ENCODE data around the gene ROCK2. TPM values are rescaled to one million over a fixed set of nuclear protein-coding genes. Genes with fewer than 3 reads are reported as not detected.
A peak's percentile ranks its signal among the peaks of the same experiment; 100 is the strongest.

The ROCK2 gene
- total and polyA plus RNA-seq, 7 donors, result 12.1 to 84.4 (median 60.8) TPM

DNA sequence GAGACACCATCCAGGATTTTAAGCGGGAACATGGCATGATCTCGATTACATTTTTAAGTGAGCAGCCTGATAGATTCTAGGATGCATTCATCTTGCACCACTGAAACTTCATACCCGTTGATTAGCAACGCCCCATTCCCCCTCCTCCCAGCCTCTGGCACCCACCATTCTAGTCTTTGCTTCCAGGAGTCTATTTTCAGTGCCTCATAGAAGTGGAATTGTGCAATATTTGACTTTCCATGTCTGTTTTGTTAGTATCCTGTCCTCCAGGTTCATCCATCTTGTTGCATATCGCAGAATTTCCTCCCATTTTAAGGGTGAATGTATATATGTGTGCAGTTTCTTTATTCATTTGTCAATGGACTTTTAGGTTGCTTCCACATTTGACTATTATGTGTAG, 210.1 kb downstream of the ROCK2 start:
- H3K9me3 ChIP-seq, result no peaks in the 10 kb centered on the region
- WGBS, 3 donors, result 56 to 67% (median 58%) methylated on average over 5 of the region's 5 CpGs
- intact Hi-C loops (cut with DNase I), result loop anchor here (5.0 to 10.0 kb wide), 3 partner anchors 50 to 450 kb away; no protein-coding TSS in a partner anchor
- DNase-seq (peak in 1 of 2 donors; percentile 44), ATAC-seq (no peak)
- no peak overlapping the region for H3K27ac ChIP-seq
- peaks cover 0 to 7% (median 0%) of the 10 kb centered on the region in 3 donors for H3K27me3 ChIP-seq (ENCODE audit: insufficient read depth in 3 of 3, low read length in 2 of 3)
- H3K4me1 ChIP-seq, result peaks cover 18% of the 10 kb centered on the region
- H3K4me3 ChIP-seq, result no peak overlapping the region
- TF ChIP-seq, protein P1, sequence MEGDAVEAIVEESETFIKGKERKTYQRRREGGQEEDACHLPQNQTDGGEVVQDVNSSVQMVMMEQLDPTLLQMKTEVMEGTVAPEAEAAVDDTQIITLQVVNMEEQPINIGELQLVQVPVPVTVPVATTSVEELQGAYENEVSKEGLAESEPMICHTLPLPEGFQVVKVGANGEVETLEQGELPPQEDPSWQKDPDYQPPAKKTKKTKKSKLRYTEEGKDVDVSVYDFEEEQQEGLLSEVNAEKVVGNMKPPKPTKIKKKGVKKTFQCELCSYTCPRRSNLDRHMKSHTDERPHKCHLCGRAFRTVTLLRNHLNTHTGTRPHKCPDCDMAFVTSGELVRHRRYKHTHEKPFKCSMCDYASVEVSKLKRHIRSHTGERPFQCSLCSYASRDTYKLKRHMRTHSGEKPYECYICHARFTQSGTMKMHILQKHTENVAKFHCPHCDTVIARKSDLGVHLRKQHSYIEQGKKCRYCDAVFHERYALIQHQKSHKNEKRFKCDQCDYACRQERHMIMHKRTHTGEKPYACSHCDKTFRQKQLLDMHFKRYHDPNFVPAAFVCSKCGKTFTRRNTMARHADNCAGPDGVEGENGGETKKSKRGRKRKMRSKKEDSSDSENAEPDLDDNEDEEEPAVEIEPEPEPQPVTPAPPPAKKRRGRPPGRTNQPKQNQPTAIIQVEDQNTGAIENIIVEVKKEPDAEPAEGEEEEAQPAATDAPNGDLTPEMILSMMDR (IDR thresholded peaks at IDR 0.05), result no peak
- no peaks in the 10 kb centered on the region for H3K36me3 ChIP-seq (ENCODE audit: insufficient read depth in 1 of 2, low read depth in 1 of 2)

DNA sequence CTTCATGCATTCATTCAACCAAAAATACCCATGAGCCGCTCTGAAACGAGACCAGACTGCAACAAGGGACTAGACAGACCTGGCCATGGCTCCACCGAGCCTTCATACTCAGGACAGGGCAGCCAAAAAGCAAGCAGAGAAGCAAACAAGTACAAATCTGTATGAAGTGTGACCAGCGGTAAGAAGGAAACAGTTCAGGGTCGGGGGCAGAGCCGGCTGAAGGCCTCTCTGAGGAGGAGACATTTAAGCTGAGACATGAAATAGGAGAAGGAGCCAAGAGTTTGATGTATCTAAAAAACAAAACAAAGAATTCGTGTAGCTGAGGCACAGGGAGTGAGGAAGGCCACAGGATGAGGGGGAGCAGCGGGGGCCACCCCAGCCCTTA, 210.5 kb downstream of the ROCK2 start:
- peaks cover 18% of the 10 kb centered on the region for H3K4me1 ChIP-seq
- intact Hi-C loops (cut with DNase I), result loop anchor here (2.0 to 10.0 kb wide), 6 partner anchors 23 to 451 kb away; no protein-coding TSS in a partner anchor
- peaks cover 0 to 7% (median 0%) of the 10 kb centered on the region in 3 donors for H3K27me3 ChIP-seq (ENCODE audit: insufficient read depth in 3 of 3, low read length in 2 of 3)
- no peak overlapping the region for H3K27ac ChIP-seq
- DNase-seq (no peak), ATAC-seq (no peak)
- 45 to 47% (median 46%) methylated on average over 8 of the region's 8 CpGs for WGBS, 3 donors
- H3K4me3 ChIP-seq, result peak overlapping the region; percentile 63
- no peaks in the 10 kb centered on the region for H3K36me3 ChIP-seq (ENCODE audit: insufficient read depth in 1 of 2, low read depth in 1 of 2)
- TF ChIP-seq, protein P1 (IDR thresholded peaks at IDR 0.05), result no peak
- no peaks in the 10 kb centered on the region for H3K9me3 ChIP-seq

DNA sequence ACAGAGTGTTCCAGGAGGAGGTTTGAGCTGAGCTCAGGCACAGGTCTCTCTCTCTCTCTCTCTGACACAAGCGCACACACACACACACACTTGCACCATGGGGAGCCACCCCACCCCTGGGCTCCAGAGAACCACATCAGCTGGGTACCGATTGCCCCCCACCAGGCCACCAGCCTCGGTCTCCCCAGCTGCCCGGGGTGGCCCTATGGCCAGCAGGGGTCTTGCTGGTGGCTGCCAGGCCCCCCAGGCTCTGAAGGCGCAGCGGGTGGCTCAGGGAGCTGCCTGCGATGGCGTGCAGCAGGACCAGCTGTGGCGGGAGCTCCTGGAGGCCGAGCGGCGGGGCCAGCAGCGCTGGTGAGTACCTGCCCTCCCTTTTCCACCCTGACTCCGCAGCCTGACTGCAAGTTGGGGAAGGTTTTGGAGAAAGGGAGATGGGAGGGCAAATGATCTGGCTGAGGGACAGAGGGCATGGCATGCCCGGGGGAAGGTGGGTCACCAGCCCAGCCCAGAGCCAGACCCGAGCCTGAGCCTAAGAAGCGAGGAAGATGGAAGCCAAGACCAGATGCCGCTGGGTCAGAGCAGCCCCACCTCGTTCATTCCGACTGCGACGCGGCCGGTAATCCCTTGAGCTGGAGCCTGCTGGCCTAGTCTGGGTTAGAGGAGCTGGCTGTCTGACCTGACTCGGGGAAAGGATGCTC, 211.0 kb downstream of the ROCK2 start:
- H3K9me3 ChIP-seq, result no peaks in the 10 kb centered on the region
- intact Hi-C loops (cut with DNase I), result loop anchor here (2.0 to 10.0 kb wide), 6 partner anchors 23 to 451 kb away; no protein-coding TSS in a partner anchor
- ATAC-seq, result peak; percentile 25 to 55 (median 44)
- TF ChIP-seq, protein P1 (IDR thresholded peaks at IDR 0.05), result no peak
- H3K4me1 ChIP-seq, result peaks cover 18% of the 10 kb centered on the region
- no peaks in the 10 kb centered on the region for H3K36me3 ChIP-seq (ENCODE audit: insufficient read depth in 1 of 2, low read depth in 1 of 2)
- 8 to 16% (median 14%) methylated on average over 24 to 25 of the region's 25 CpGs for WGBS, 3 donors
- peak overlapping the region; percentile 63 for H3K4me3 ChIP-seq
- H3K27ac ChIP-seq, result no peak overlapping the region
- DNase-seq, result peak in 1 of 2 donors; percentile 58
- peaks cover 0 to 7% (median 0%) of the 10 kb centered on the region in 3 donors for H3K27me3 ChIP-seq (ENCODE audit: insufficient read depth in 3 of 3, low read length in 2 of 3)

DNA sequence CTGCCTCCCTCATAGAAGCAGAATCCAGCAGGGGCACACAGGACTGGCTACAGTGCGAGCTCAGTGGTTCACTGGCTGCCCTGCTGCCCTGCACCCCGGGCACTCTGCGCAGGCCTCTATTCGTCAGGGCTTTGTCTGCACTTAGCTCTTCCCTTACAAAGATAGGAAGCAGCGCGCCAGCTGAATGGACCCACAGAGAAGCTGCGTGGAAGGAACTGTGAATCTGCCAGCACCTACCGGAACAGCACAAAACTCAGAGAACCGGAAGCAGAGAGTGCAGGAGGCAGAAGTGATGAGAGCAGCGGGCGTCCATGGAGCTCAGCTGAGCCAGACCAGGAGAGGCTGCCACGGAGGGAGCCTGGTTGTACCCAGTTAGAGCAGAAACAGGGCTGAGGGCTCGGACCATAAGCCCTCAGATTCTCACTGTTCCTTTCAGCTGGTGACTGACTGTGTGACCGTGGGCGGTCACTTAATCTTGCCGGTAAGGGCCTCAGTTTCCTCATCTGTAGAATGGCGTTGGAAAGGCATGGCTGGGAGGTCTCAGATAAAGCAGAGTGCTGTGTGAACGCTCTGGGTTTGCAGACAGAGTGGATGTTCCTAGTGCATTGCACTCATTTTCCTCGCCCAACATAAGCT, 212.3 kb downstream of the ROCK2 start:
- no peak for DNase-seq
- no peaks in the 10 kb centered on the region for H3K9me3 ChIP-seq
- TF ChIP-seq, protein P1 (IDR thresholded peaks at IDR 0.05), result no peak
- WGBS, 3 donors, result 69 to 74% (median 74%) methylated on average over 19 of the region's 19 CpGs
- intact Hi-C loops (cut with DNase I), result loop anchor here (1.0 to 10.0 kb wide), 7 partner anchors 25 to 453 kb away; no protein-coding TSS in a partner anchor
- peaks cover 0 to 7% (median 0%) of the 10 kb centered on the region in 3 donors for H3K27me3 ChIP-seq (ENCODE audit: insufficient read depth in 3 of 3, low read length in 2 of 3)
- H3K4me1 ChIP-seq, result peaks cover 18% of the 10 kb centered on the region
- H3K36me3 ChIP-seq (ENCODE audit: insufficient read depth in 1 of 2, low read depth in 1 of 2), result no peaks in the 10 kb centered on the region
- H3K27ac ChIP-seq, result no peak overlapping the region
- peak overlapping the region; percentile 63 for H3K4me3 ChIP-seq
- ATAC-seq, result no peak
